HG02678 (cell line): ENCODE results near the gene FBXW11.

ENCODE experiments used
- ATAC-seq: cut with Tn5 transposase; IDR thresholded peaks from one replicate; pipeline ENCODE4 v1.9.1; 2021; ENCODE audit warnings: mild to moderate bottlenecking, moderate library complexity; ENCODE audit not compliant: unreplicated experiment

The FBXW11 gene

DNA sequence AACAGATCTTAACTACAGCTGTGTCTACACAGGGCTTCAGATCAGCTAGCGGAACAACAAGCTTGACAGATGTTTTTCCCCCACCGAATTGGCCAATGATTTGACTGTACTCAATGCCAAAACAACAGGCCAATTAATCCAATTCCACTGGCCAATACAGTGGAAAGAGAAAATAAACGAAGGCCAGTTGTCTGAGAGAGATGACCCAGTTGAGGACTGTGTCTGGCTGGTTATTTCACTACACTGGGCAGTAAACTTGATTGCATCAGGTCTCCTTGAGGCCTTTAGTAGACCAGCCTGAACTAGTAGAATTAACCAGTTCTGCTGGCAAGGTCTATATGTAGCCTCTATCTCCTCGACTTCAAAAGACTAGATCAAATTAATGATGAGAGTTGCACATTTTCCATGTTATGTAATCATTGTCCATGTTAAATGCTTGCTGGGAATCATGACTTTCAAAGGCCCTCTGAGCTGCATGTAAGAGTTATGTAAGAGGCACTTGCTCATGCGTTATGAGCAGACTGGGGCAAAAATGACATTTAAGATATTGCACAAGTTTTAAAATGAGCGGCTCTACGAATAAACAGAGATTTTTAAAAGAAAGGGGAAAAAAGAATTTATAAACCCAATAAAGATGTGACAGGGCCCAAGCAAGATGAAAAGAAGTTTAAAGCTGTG lies 192.5 kb downstream of the FBXW11 start:
- no peak for ATAC-seq

DNA sequence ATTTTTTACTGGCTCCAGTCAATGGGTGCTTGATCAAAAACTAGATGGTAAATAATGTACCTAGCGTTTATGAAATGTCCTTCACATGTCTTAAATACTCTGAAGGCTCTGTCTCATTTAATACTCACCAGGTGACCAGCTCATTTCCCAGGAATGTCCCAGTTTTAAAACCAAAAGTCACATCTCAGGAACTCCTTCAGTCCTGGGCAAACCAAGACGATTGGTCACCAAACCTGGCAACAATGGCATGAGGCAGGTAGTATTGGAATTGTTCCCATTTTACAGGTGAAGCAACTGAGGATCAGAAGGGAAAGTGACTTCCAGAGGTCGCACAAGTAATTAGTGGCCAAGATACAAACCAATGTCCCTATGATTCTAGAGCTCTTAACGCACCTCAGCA lies 193.2 kb downstream of the FBXW11 start:
- ATAC-seq = no peak
